HG02642 (cell line): ENCODE measurements around the gene KCNK10.

Experiments used
- ATAC-seq: cut with Tn5 transposase; IDR thresholded peaks from one replicate; pipeline ENCODE4 v1.9.1; 2021; ENCODE audit warnings: mild to moderate bottlenecking; ENCODE audit not compliant: unreplicated experiment, poor library complexity

Gene KCNK10, protein sequence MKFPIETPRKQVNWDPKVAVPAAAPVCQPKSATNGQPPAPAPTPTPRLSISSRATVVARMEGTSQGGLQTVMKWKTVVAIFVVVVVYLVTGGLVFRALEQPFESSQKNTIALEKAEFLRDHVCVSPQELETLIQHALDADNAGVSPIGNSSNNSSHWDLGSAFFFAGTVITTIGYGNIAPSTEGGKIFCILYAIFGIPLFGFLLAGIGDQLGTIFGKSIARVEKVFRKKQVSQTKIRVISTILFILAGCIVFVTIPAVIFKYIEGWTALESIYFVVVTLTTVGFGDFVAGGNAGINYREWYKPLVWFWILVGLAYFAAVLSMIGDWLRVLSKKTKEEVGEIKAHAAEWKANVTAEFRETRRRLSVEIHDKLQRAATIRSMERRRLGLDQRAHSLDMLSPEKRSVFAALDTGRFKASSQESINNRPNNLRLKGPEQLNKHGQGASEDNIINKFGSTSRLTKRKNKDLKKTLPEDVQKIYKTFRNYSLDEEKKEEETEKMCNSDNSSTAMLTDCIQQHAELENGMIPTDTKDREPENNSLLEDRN

DNA sequence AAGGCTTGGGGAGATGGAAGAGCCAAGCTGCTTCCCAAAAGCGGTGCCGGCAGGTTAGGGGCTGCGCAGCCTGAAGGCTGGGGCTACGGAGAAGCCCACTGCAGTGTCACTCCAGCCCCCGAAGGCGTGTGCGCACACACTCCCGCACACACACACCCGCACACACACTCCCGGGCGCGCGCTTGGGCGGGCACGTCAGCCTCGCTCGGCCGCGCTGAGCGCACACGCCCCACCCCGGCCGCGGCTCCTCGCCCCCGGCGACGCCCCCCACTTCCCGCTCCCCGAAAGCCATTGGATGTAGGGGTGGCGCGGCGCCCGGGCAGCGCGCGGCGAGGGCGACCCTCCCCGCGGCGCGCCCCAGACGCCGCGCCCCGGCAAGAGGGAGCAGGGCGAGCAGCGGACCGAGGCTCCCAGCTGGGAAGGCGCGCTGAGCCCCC, at the start of gene KCNK10:
Gene KCNK10, minus strand, starts transcription at position 184 of the 437 bp plus-strand sequence. CDS start 471 bp downstream, outside the sequence.
- peak; percentile 41 for ATAC-seq

DNA sequence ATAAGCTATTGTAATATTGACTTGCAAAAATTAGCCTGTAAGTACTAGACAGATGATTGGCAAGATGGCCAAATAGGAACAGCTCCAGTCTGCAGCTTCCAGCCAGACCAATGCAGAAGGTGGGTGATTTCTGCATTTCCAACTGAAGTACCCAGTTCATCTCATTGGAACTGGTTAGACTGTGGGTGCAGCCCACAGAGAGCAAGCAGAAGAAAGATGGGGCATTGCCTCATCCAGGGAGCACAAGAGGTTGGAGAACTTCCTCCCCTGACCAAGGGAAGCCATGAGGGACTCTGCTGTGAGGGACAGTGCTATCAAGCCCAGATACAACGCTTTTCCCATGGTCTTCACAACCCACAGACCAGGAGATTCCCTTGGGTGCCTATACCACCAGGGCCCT, 46.4 kb upstream of the KCNK10 start:
- ATAC-seq: no peak

DNA sequence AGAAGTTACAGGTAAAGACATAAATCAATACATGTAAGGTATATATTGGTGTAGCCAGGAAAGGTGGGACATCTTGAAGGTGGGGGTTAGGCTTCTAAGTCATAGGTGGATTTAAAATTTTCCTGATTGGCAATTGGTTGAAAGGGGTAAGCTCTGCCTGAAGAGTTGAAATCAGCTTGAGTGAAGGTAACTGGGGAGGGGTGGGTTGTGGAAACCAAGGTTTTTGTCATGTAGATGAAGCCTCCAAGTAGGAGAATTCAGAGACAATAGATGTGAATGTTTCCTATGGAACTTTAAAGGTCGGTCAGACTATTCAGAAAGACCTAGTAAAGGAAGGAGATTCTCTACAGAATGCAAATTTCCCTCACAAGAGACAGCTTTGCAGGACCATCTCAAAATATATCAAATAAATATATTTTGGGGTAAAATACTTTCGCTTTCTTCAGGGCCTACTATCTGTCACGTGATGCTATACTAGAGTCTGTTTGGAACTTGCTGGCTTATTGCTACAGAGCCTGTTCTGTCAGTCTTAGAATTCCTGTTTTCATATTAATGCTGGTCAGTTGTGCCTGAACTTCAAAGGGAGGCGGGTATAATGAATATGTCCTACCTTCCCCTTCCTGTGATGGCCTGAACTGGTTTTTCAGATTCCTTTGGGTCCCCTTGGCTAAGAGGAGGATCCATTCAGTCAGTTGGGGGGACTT, 41.8 kb upstream of the KCNK10 start:
- ATAC-seq: no peak

DNA sequence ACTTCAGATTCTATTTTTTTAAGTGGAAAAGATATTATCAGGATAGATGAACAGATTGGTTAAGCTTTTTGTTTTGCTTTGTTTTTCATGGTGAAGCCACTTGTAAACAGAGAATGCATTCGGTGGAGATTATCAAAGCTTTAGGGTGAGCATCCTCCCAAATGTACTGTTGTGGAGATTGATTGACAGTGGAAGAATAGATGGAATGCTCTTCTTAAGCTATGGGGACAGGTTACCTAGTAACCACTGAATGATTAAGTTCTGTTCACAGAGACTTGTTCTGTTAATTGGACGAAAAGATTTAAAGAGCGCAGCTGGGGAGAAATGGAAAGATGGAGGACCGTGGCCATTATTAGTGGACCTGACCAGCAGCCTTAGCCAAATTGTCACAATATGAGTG, 40.6 kb upstream of the KCNK10 start:
- no peak for ATAC-seq

DNA sequence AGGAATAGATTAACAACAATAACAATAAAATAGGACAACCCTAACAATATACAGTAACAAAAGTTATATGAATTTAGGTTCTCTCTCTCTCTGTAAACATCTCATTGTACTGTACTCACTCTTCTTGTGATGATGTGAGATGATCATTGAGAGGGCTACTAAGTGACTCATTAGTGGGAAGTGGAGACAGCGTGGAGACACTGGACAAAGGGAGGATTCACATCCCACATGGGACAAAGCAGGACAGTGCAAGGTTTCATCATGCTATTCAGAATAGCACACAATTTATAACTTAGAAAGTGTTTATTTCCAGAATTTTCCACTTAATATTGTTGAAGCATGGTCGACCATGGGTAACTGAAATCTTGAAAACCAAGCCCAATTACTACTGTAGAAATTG, 36.4 kb upstream of the KCNK10 start:
- no peak for ATAC-seq

DNA sequence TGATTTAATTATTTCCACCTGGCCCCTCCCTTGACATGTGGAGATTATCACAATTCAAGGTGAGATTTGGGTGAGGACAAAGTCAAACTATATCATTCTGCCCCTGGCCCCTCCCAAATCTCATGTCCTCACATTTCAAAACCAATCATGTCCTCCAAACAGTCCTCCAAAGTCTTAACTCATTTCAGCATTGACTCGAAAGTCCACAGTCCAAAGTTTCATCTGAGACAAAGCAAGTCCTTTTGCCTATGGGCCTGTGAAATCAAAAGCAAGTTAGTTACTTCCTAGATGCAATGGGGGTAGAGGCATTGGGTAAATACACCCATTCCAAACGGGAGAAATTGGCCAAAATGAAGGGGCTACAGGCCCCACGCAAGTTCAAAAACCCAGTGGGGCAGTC, 31.3 kb upstream of the KCNK10 start:
- no peak for ATAC-seq

DNA sequence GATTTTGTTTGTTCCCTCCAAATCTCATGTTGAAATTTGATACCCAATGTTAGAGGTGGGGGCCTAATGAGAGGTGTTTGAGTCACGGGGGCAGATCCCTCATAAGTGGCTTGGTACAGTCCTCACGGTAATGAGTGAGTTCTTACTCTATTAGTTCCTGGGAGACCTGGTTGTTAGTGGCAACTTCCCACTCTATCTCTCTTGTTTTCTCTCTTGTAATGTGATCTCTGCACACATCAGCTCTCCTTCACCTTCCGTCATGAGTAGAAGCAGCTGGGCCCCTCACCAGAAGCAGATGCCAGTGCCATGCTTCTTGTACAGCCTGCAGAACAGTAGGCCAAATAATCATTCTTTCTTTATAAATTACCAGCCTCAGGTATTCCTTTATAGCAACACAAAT, 29.6 kb upstream of the KCNK10 start:
- no peak for ATAC-seq

DNA sequence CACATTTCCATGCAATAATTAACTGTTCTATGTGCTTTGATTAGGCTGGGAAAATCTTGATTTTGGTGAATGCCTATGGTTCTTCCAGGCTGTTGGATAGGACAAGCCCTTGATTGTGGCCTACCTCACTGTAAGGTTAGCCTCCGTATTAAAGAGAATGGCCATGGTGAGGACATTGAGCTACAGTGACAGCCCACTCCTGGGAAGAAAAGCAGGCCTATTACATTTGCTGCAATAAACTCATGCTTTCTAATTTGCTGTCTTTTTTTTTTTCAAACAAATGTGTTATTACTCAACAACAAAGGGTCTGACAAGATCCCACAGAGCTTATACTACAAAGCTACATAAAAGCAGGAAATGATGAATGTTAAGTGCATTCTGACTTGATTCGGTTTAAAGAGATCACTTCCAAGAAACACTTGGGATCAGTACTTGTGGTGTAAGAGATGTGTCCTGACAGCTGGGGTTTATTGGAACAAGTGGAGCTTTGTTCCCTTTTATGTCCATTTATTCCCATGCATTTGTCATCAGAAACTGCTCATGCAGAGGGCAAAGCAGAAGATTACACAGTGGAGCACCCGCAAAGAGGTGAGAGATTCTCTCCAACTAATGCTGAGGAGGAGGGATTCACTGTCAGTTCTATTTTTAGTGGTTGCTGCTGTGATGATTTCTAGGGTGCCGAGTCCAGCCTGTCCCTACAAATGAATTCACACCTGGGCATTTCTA, 29.1 kb upstream of the KCNK10 start:
- no peak for ATAC-seq

DNA sequence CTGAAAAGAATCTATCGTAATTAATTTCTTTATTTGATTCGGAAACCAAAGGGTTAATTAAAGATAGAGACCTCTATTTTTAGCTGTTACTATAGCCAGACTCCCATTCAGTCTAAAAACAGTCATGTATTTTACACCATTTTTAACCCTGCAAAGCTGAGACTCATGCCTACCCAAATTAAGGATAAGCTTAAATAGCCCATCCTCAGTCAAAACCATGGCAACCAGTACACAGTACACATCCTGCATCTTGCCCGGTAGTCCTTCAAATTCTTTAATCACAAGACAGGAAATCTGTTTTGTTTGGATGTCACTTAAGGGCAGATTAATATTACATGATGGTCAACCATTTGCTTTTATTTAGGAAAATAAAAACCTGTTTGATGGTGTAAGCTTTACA, 25.5 kb upstream of the KCNK10 start:
- ATAC-seq: no peak

DNA sequence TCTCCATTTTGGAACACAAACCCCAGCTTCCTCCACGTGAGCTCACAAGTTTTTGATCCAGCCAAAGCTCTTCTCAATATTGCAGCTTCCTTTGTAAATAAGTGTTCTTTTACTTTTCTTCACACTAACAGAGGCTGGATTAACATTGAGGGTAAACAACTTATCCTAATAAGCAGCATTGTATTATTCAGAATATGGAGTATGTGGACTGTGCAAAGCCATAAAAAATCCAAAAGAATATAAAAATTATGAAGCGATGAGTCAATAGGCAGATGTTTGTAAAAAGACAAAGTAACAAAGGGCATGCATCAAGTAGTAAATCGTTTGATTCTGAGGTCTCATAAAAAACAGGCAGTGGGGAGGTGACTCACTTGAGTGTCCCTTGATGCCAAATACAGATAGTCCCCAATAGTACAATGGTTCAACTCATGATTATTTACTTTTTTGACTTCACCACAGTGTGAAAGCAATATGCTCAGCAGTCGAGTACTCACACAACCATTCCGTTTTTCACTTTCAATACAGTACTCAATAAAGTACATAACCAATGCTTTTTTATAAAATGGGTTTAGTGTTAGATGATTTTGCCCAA, 23.1 kb upstream of the KCNK10 start:
- no peak for ATAC-seq

DNA sequence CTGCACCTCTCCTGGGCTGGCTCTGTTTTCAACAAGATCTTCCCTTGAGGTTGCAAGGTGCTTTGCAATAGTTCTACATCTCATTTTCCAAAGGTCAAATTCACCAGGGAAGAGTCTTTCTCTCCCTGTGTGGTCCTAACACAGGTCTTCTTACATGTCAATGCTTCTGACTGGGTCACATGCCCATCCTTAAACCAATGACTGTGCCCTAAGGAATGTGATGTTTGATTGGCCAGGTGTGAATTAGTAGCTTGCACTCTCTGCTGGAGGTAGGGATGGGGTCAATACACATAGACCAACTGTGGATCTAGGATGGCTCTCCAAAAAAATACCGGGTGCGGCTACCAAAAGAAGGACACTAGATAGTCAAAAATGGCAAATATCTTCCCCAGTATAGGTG, 19.9 kb upstream of the KCNK10 start:
- no peak for ATAC-seq

DNA sequence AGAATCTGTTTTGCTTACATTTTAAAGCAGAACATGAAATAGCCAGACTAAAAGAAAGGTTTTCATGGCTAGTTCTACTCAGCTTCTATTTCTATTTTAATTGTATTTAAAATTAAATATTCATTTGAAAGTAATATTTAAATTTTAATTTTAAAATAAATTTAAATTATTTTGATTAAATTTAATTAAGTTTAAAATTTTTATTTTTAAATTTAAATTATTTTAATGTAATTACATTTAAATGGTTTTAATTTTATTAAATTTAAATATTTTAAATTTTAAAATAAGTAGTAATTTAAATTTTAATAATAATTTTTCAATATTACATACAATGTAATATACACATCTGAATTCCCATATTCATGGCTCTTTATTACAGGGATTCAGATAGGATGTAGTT, 17.3 kb upstream of the KCNK10 start:
- no peak for ATAC-seq

DNA sequence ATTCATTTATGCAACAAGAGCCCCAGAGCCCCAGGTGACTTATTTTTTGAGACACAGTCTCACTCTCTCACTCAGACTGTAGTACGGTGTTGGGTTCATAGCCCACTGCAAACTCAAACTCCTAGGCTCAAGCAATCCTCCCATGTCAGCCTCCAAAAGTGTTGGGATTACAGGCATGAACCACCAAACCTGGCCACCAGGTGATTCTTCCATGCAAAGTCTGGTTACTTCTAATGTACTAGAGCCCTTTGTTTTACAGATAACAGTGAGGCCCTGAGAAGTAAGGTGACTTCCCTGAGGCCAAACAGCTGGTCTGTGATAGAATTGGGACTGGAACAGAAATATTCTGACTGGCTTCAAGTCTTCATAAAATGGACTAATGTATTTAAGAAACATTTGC, 10.0 kb upstream of the KCNK10 start:
- ATAC-seq: no peak

DNA sequence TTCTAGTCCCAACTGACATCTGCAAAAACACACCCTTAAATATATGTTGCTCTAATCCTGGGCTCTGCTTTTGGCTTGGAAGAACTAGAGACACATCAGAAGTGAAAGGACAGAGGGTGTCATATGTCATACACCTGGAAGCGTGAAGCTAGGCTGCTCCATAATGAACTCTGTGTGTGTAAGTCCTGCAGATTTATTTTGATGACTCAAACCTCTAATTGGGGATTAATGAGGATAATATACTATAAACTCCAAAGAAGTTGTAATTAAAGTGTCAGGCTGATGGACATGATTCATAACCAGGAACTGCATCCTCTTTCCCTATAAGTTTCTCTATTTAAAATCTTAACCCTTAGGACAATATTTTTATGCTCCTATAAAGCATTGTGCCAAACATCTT, 4.4 kb upstream of the KCNK10 start:
- no peak for ATAC-seq

DNA sequence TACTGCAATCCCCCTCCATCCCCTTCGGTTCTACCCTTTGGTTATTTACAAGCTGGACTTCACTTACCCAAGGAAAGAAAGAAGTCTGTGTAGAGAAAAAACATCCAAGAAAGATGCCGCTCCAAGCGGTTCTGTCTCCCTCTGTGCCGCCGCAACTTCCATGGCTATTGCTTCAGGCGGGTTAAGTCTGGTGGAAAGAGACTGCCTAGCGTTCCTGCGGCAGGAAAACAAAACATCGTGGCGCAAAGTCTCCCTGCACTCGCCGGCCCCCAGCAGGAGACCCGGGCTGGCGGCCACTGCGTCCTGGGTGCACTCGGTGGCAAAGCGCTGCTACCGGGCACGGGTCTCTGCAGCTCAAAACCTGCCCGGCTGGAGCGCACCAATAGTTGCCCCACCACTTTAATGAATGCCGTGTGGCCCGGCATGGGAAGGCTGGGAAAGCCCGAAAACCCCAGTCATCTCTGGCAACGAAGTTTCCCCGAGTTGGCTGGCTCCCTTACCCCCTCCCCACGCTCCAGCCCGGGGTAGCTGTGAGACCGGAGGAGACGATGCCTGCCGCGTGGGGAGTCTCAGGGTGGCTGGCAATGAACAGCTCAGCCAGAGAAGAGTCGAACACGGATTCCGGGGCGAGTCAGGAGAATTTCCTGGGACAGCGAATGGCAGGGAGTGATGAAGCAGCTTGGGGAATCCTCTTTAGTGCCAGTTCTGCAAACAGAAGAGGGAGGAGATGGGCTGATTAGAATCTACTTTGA, 3.5 kb upstream of the KCNK10 start:
- ATAC-seq: no peak

DNA sequence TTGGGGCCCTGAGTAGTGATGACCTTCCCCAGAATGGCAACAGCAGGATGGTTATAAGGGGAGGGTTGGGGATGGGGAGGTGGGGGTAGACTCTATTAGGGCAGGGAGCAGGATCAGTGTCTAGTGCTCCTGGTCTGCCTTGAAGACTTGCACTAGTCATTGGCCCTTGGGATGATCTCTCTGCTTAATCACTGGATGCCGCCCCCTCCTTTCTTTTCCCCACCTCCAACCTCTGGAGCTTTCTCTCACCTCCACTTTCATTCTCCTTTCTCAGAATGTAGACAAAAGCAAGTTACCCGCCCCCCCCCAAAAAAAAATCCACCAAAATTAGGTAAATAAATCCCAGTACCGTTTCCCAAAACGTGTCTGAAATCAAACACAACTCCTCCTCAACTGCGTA, 2.8 kb upstream of the KCNK10 start:
- no peak for ATAC-seq

DNA sequence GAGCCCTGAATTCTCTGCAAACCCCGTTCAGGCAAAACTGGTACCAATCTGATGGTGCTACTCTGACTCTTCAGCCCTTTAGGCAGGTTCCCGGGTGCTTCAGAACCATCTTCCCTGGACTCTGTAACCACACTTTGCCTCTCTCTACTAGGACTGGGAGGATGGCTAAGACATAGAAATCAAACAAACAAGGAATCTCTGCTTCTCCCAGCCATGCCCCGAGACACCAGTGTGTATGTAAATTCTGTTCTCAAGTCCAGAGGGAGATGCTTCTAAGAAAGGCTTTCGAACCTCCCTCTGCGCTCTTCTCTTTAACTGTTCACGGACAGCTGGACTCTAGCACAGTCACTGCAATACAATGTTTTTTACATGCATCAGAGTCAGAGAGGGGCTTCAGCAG, 1.9 kb upstream of the KCNK10 start:
- no peak for ATAC-seq

DNA sequence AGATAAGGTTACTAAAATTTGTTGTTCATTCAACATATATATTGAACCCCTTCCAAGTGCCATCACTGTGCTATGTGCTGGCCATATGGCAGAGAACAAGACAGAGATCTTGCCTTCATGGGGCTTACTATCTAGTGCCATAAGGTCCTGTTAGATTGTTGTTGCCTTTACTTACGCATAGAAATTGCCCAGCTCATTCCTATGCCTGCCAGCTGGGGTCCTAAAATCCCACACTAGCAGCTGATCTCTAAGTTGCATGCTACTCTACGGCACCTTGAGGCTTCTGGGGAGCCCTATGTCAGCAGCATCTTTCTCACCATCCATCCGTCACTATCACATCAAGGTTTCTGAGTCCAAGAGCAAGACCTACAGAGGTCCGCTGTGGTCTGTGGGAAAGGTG, 1.4 kb upstream of the KCNK10 start:
- ATAC-seq: no peak

DNA sequence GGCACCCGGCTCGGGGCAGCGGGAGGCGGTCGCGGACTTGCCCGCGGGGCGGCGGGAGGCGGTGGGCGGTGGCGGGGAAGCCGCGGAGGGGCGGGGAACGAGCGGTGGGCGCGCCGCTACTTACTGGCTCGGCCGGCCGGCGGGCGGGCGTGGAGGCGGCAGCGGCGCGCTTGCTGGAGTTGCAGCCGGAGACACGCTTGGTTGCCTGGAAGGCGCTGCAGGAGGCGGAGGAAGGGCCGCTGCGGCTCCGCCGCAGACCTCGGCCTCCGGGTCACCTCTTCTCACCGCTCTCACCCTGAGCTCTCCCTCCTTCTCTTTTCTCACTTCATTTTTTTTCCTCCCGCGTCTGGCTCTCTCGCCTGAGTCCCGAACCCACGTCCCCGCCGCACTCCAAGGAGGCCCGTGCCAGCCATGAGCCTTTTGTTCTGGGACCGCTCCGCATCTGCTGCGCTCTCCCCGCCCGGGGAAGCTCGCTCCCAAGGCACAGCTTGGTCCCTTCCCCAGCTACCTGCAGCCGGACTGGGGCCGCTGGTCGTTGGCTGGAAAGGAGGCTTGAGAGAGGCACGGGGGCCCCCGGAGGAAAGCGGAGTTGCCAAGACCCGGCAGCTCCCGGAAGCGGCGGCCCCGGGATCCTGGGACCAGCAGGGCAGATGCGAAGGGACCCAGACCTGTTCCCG, 592 bp upstream of the KCNK10 start:
- peak; percentile 93 for ATAC-seq
